Nucleus accumbens (tissue), 56 donors: ENCODE measurements around the gene CD163.
"Not testable (repeated sequence)": the region's sequence is repeated elsewhere in the genome, so short reads cannot be mapped to it uniquely, and the experiment has no call there.

Experiments
- DNase-seq, 56 donors: peaks; one replicate each; lab custom pipeline; 2025; lab: John Stamatoyannopoulos, UW

The CD163 gene

DNA sequence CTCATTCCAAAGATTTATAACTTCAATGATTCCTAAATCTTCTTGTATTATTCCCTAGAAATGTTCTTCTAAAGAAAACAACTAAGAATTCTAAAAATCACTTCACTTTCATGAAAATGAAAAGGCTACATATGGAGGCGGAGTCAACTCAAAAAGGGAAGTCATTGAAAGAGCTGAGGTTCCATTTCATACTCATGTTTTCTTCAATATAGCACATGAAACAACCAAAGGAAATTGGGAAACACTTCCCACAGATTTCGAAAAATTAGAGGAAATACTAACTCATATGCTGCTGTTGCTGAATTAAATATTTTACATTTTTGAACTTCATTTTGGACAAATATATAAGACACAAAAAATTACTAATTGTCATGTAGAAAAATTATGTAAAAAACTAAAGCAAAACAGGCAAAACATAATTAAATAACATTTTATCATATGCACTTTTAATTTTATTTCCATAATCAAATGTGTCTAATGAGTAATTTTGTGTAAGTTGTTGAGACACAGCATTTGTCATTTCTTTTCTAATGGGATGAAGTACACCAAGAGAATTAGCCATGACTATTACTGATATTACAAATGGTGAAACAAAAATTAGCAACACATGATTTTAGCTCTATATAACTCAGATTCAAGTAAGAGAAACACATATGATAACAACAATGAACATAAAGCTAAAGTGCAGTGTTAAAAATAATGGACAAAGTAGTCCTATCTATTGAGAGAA, at the start of gene CD163:
CD163 (minus strand) TSS at position 92 of the 730 bp plus-strand sequence; CDS start at position 5, 87 bp downstream.
- DNase-seq = no peak

DNA sequence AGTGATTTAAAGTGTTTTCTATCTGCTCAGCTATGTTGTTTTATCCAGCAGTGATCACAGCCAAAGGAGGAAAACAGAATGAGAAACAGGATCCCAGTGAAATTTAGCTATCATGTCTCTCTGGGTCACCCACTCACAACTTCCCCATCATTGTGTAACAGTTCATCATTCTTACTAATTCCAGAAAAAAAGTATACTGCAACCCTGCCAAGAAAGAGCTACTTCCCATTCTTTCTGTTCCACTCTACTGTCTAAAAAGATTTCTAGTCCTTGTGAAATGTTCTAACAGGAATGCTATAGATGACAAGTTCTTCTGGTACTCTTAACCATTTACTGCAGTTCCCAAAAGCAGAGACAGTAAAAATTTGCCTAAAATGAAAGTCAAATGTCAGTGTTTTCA, 39.2 kb upstream of the CD163 start:
- DNase-seq = no peak

DNA sequence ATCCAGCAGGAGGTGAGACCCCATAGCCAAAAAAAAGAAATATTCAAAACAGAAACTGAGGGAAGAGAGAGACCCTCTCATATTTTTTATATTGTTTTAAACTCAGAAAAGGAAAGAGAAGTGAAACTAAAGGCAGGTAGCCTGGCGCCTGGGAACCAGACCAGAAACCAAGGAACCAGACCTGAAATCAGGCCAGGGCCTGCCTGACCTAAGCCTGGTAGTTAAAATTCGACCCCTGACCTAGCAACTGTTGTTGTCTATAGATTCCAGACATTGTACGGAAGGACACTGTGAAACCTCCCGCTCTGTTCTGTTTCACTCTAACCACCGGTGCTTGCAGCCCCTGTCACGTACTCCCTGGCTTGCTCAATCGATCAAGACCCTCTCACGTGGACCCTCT, 38.5 kb upstream of the CD163 start:
- DNase-seq = no peak

DNA sequence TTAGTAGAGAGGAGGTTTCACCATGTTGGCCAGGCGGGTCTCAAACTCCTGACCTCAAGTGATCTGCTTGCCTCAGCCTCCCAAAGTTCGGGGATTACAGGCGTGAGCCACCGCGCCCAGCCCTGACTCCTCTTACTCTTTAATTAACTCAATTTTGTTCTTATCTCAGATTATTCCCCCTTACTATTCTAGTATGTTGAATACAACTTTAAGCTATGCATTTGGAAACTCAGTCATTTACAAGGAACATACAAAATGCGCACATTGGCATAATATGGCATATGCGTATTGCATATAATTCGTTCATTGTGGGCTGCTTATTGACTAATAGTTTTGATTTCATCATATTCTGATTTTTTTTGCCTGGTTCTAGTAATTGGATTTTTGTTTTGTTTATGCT, 10.8 kb upstream of the CD163 start:
- DNase-seq = no peak

DNA sequence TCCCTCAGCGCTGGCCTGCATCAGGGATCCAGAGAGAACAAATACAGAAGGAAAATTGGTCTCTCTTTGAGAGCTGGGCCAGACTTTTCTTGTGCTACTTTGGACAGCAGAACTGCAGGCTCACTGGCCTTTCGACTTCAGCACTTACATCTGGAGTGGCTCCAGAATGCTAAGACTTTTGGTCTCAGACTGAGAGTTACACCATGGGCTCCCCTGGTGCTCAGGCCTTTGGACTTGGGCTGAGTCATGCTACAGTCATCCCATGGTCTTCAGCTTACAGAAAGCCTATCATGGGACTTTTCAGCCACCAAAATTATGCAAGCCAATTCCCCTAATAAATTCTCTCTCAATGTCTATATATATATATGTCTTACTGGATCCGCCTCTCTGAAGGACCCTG, 9.0 kb upstream of the CD163 start:
- no peak for DNase-seq

DNA sequence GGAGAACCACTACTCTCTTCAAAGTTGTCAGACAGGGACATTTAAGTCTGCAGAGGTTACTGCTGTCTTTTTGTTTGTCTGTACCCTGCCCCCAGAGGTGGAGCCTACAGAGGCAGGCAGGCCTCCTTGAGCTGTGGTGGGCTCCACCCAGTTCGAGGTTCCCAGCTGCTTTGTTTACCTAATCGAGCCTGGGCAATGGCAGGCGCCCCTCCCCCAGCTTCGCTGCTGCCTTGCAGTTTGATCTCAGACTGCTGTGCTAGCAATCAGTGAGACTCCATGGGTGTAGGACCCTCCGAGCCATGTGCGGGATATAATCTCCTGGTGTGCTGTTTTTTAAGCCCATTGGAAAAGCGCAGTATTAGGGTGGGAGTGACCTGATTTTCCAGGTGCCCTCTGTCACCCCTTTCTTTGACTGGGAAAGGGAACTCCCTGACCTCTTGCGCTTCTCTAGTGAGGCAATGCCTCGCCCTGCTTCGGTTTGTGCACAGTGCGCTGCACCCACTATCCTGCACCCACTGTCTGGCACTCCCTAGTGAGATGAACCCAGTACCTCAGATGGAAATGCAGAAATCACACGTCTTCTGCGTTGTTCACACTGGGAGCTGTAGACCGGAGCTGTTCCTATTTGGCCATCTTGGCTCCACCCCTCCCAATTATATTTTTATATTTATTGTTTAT, 6.4 kb upstream of the CD163 start:
- DNase-seq = not testable (repeated sequence)

DNA sequence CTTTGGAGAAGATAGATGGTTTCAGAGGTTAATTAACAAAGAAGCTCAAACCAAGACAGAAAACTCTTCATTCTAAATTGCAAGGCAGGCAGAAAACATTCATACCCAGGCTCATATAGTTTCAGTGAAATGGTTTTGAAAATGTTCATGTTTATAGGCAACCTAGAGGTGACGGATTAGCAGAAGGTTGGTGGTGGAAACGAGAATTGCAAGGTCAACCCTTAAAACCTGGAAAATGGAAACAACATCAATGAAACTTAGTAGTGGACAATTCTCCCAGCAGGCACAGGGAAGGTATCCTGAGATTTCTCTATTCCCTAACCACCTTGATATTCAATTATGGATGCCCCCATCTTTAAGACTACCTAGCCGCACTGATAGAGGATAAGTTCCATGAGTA, 965 bp downstream of the CD163 start:
- DNase-seq = no peak

DNA sequence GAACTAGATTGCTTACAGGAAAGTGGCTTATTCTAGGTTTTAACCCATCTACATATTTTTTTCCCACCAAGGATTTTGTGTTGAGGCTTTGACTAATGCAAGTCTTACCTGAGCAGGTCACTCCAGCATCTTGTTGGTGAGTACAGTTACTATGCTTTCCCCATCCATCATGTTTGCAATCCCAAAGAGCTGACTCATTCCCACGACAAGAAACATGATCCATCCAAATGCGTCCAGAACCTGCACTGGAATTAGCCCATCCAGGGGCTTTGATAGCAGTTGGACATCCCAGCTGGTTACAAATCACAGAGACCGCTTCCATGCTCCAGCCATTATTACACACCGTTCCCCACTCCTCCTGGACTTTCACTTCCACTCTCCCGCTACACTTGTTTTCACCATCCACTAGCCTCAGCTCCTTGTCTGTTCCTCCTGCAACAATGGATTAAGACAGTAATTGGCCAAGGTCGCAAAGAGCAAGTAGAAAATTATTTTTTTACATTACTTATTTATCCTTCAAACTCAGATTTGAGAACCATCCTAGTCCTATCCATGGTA, 2.5 kb downstream of the CD163 start:
- no peak for DNase-seq

DNA sequence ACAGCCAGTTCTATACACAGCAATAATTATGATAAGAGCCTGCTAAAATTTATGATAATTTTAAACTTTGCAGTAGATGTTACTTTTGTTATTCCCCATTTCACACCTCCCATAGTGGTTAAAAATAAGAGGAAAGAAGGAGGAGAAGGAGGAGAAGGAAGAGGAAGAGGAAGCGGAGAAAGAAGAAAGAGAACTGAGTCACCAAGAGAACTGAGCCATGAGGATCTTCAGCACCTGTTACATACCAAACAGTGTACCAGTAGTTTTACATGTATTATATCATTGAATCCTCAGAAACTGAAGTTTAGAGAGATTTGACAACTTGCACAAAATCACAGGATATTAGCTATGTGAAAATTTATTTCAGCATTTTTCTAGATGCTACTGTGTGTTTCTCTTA, 3.9 kb downstream of the CD163 start:
- DNase-seq = no peak

DNA sequence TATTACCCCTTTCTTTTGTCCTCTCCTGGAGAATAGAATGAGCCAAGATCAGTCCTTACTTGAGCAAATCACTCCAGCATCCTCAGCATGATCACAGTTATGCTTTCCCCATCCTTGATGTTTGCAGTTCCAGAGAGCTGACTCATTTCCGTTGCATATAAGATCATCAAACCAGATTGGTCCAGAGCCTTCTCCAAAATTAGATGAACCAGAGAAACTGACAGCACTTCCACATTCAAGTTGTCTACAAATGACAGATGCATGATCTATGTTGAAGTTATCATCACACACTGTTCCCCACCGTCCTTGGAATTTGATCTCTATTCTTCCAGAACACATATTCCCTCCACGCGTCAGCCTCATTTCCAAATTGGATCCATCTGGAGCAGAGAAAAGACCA, 4.8 kb downstream of the CD163 start:
- no peak for DNase-seq

DNA sequence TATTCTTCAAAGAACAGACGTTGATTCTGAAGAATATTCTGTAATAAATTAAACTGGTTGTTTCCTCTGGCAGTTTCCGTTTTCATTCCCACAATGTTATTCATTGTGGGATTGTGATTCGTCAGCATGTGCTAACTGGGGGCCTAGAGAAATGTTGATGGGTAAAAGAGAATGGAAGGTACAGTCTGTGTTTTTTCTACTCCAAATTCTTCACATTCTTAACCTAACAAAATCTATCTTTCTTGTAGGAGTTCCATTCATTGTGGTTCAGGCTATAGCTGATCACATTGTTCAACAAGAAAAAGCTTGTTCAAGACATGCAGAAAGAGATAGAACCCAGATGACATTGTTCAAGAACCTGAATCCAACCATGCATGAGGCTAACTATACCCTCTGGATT, 5.9 kb downstream of the CD163 start:
- DNase-seq = no peak

DNA sequence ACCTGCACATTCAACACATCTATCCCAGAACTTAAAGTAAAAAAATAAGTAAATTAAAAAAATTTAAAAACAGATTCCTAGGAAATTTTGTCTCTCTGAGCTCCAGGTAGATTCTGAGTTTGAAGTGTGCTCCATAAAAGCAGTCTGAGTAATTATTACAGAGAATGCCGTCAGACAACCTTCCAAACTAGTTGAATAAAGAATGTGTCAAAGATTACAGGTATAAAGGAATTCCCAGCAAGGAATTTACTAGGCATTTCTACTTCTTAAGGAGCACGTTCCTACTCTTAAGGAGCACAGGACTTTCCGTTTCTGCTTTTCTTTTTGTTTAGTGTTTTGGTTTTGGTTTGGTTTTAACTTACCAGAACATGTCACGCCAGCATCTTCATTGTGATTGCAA, 7.1 kb downstream of the CD163 start:
- DNase-seq = no peak

DNA sequence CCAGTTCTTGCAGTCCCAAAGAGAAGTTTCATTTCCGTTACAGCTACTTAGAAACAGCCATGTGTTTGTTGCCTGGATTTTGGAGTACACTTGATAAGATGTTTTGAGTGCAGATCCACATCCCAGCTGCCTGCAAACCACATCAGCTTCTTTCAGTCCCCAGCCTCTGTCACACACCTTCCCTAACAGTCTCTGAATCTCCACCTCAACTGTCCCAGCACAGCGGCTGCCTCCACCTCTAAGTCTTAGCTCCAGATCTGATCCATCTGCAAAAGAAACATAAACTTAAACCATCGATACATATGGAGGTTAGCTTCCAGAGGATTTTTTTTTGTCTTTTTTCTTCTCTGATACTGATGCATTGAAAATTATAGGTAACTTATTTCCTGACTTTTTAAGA, 8.4 kb downstream of the CD163 start:
- no peak for DNase-seq

DNA sequence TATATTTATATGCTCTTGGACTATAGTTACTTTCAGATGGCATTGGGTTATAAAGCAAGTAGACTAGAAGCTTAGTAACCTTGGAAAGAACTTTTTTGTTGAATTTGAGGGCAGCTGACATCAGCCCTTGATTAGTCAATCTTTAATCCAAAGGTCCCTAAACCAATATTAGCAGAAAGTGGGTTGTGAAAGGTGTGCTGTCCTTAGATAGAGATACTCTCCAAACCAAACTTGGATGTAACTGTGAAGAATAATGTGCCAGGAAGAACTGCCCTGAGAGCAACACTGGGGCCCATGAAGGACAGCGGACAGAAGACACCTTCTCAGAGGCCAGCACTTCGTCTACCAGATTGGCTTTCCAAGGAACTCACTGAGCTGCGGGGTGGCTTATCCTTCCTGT, 10.6 kb downstream of the CD163 start:
- no peak for DNase-seq

DNA sequence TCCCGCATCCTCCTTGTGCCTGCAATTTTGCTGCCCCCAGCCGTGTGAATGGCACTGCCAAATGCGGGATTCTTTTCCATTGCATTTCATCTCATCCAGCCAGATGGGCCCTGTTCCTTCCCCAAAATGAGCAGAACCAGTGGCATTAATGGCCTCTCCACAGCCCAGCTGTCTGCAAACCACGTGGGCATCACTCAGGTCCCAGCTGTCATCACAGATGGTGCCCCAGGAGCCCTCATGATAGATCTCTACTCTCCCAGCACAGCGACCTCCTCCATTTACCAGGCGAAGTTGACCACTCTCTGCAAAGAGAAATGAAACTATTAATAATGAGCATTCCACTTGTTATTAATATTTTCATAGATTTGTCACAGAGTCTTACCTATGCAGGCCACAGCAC, 17.1 kb downstream of the CD163 start:
- DNase-seq = no peak

DNA sequence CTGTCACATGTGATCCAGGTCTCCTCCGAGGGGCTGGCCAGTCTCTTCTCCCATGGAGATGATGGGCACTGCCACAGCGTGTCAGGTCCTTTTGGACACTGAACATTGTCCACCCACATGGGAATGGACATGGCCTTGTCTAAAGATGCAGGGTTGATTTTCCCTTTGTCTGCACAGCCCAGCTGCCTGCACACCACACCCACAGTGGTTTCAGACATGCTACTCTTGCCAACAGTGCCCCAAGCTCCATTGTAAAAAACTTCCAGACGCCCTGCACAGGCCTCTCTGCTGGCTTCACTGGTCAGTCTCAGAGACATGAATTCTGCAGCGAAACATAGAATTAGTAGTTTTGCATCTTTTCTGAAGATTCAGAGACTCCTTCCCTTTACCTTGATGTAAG, 18.5 kb downstream of the CD163 start:
- DNase-seq = no peak

DNA sequence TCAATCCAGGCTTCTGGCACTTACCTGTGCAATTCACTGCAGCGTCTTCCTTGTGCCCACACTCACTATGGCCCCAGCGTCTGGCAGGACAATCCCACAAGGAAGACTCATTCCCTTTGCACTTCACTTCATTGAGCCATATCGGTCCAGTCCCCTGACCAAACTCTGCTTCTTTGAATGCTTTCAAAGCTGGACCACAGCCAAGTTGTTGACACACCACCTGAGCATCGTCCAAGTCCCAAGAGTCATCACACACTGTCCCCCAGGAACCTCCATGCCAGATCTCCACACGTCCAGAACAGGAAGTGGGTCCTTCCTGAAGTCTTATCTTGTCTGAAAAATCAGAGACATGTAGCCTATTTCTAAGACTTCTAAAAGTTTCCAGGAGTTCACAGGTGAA, 20.2 kb downstream of the CD163 start:
- no peak for DNase-seq

DNA sequence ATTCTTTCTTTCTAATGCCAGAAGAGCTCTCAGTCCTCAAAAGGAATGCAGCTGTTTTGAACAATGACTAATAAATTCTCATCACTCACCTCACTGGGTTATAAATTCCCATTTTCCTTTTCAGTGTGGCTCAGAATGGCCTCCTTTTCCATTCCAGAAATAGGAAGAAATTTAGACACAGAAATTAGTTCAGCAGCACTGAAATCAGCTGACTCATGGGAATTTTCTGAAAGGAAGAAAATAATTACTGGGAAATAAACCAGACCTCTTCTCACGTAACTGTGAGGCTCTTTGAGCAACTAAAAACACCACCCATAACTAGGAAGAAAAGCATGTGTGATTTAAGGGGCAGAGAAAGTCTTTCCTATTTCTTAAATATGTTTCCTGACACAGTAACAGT, 23.8 kb downstream of the CD163 start:
- no peak for DNase-seq

DNA sequence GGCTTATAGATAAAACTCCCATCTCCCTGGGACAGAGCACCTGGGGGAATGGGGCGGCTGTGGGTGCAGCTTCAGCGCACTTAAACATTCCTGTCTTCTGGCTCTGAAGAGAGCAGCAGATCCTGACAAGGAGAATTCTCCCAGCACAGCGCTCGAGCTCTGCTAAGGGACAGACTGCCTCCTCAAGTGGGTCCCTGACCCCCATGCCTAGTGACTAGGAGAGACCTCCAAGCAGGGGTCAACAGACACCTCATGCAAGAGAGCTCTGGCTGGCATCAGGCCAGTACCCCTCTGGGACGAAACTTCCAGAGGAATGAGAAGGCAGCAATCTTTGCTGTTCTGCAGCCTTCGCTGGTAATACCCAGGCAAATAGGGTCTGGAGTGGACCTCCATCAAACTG, 31.5 kb downstream of the CD163 start:
- no peak for DNase-seq

DNA sequence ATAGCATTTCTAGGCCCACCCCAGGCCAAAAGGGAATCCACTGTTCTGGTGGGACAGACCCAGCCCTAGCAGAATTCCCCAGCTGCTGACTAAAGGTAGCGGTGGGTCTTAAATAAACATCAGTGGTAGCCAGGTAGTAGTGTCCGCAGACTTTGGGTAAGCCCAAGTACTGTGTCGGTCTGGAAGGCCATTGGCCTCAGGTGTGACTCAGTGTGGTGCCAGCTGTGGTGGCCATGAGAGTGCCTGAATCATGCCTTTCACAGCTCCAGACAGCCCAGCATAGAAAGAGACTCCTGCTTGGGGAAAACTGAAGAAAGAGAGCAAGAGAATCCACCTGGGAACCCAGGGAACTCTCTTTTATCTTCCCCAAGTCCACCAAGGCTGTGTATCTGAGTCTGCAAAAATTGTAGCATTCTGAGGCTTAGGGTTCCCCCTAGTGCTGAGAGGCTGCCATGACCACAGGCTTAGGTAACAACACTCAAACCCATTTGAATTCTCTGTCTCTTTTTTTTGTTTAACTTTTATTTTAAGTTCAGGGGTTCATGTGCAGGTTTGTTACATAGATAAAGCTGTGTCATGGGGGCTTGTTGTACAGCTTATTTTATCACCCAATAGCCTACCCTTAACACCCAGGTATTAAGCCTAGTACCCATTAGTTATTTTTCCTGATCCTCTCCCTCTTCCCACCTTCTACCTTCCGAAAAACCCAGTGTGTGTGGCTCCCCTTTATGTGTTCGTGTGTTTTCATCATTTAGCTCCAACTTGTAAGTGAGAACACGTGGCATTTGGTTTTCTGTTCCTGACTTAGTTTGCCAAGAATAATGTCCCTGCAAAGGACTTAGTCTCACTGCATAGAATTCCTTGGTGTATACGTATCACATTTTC, 43.0 kb downstream of the CD163 start:
- DNase-seq = peak in 19 of 56 donors; percentile 3 to 46 (median 15)

DNA sequence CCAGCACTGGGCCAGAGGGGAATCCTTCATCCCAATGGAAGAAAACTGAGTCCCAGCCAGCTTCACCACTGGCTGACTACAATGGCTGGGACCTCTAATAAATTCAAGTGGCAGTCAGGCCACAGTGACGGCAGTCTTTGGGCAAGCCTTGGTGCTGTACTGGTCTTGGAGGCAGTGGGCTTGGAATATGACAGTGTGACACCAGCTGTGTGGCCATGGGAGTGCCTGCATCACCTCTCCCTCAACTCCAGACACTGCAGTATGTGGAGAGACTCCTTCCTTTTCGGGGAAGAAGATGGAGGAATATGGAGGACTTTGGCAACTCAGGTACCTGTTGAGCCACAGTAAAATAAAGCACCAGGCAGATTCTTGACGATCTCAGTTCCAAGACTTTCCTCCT, 43.6 kb downstream of the CD163 start:
- no peak for DNase-seq
